ENCODE measurements around the gene RNF144B.

GRCh38 chr6:18493925-18494324, 106.8 kb downstream of the RNF144B start:
- TF ChIP-seq CTCF (IDR thresholded peaks at IDR 0.05) (no peak), POLR2A (IDR thresholded peaks at IDR 0.05) (no peak)

Data from thyroid gland (tissue), 4 donors.